Natural killer cell (primary cell): Measurements from ENCODE around the gene CGNL1. TPM values are rescaled to one million over a fixed set of nuclear protein-coding genes. Genes with fewer than 3 reads are reported as not detected.

ENCODE experiments used
- ATAC-seq, 3 donors: fragments of 150-1000 bp in 2 of 3; fragments of 200-7000 bp in 1 of 3; cut with Tn5 transposase; 1 replicate in 1 of 3; 2 replicates in 2 of 3; pipeline ENCODE4 v1.10.0; 2021; ENCODE audit warnings: mild to moderate bottlenecking in 2 of 3, moderate library complexity in 2 of 3
- DNase-seq, 2 donors: peaks; one replicate each; pipeline versions ENCODE4 v3.0.0 to v3.0.0-alpha.2; 2013 to 2021; ENCODE audit warnings: mixed read lengths in 1 of 2
- H3K27ac ChIP-seq: one replicate; pipeline ENCODE4 v1.5.1; 2013; ENCODE audit warnings: mild to moderate bottlenecking, low read length
- H3K27me3 ChIP-seq: one replicate; pipeline ENCODE4 v1.6.1; 2013; ENCODE audit warnings: low read length; ENCODE audit not compliant: control insufficient read depth, insufficient read depth
- H3K36me3 ChIP-seq: one replicate; pipeline ENCODE4 v1.6.1; 2013; ENCODE audit warnings: low read length; ENCODE audit not compliant: control insufficient read depth, insufficient read depth
- H3K4me1 ChIP-seq: one replicate; pipeline ENCODE4 v1.6.1; 2013; ENCODE audit warnings: low read length; ENCODE audit not compliant: control insufficient read depth, insufficient read depth
- H3K4me3 ChIP-seq: one replicate; pipeline ENCODE4 v1.5.1; 2013; ENCODE audit warnings: low read length
- H3K9me3 ChIP-seq: one replicate; pipeline ENCODE4 v1.6.1; 2013; ENCODE audit warnings: low read length; ENCODE audit not compliant: control insufficient read depth, insufficient read depth
- H3K27ac Mint-ChIP-seq, 2 donors: one replicate each; pipeline ENCODE4 v1.8.0; 2022; ENCODE audit warnings: mild to moderate bottlenecking in 2 of 2, mixed read lengths in 2 of 2, moderate library complexity in 1 of 2
- H3K27me3 Mint-ChIP-seq, 2 donors: one replicate each; pipeline ENCODE4 v1.8.0; 2022; ENCODE audit warnings: low read depth in 2 of 2, mixed read lengths in 2 of 2
- H3K36me3 Mint-ChIP-seq: one replicate; pipeline ENCODE4 v1.8.0; 2022; ENCODE audit warnings: mixed read lengths
- H3K4me1 Mint-ChIP-seq, 2 donors: one replicate each; pipeline ENCODE4 v1.8.0; 2022; ENCODE audit warnings: mixed read lengths in 2 of 2
- H3K4me3 Mint-ChIP-seq: one replicate; pipeline ENCODE4 v1.8.0; 2022; ENCODE audit warnings: mild to moderate bottlenecking, moderate library complexity, mixed read lengths
- H3K9me3 Mint-ChIP-seq, 2 donors: one replicate each; pipeline ENCODE4 v1.8.0; 2022; ENCODE audit warnings: mixed read lengths in 2 of 2
- CTCF ChIP-seq: fragments of 200-600 bp; IDR thresholded peaks from one replicate; pipeline ENCODE4 v1.8.0; 2022; ENCODE audit warnings: antibody characterized with exemption
- WGBS: methylation state at CpG from one replicate; pipeline ENCODE4 v1.1.7; 2013; ENCODE audit warnings: missing lambda C conversion rate; ENCODE audit not compliant: insufficient coverage; 5-methylcytosine and 5-hydroxymethylcytosine counted together
- intact Hi-C: fragments of 100-400 bp; cut with micrococcal nuclease; formaldehyde crosslinking; loops from one replicate; pipeline ENCODE4 v1.14.2; 2022
- total RNA-seq, 4 donors: library from RNA; stranded (reverse); fragments of 120-200 nt in 1 of 4; gene quantifications; one replicate each; pipeline versions ENCODE4 v1.2.3 to v1.2.4, GENCODE V29; 2013 to 2022

The CGNL1 gene
- total RNA-seq, 3 donors from 2014 or later (not counting 1 experiment from before 2014, with no cell fraction given) = not detected

GRCh38 chr15:57382969-57383368 lies 6.7 kb downstream of the CGNL1 start:
- no peak for TF ChIP-seq CTCF
- Histone ChIP-seq H3K27me3 (peaks cover 2% of the 10 kb centered on the region), H3K27ac (no peak overlapping the region), H3K9me3 (no peaks in the 10 kb centered on the region), H3K4me1 (no peaks in the 10 kb centered on the region), H3K4me3 (no peak overlapping the region), H3K36me3 (no peaks in the 10 kb centered on the region)
- peaks cover 9 to 15% of the 10 kb centered on the region in 2 donors for H3K27me3 Mint-ChIP-seq
- ATAC-seq (no peak), DNase-seq (no peak)
- no peaks in the 10 kb centered on the region for H3K9me3 Mint-ChIP-seq
- H3K4me1 Mint-ChIP-seq = no peaks in the 10 kb centered on the region
- 90% methylated on average over 1 of the region's 1 CpG for WGBS
- intact Hi-C loops = no loop called here
- no peak overlapping the region for H3K27ac Mint-ChIP-seq
- H3K4me3 Mint-ChIP-seq = no peak overlapping the region
- H3K36me3 Mint-ChIP-seq = no peaks in the 10 kb centered on the region

GRCh38 chr15:57384024-57384423 lies 7.7 kb downstream of the CGNL1 start:
- no peak overlapping the region for H3K4me3 ChIP-seq
- no peaks in the 10 kb centered on the region for H3K9me3 Mint-ChIP-seq
- no peaks in the 10 kb centered on the region for H3K4me1 ChIP-seq
- TF ChIP-seq CTCF = no peak
- no peaks in the 10 kb centered on the region for H3K27me3 ChIP-seq
- DNase-seq (no peak), ATAC-seq (no peak)
- no peaks in the 10 kb centered on the region for H3K4me1 Mint-ChIP-seq
- 93% methylated on average over 2 of the region's 2 CpGs for WGBS
- no peaks in the 10 kb centered on the region for H3K36me3 Mint-ChIP-seq
- H3K27ac ChIP-seq = no peak overlapping the region
- H3K36me3 ChIP-seq = no peaks in the 10 kb centered on the region
- no peak overlapping the region for H3K27ac Mint-ChIP-seq
- peaks cover 5 to 8% of the 10 kb centered on the region in 2 donors for H3K27me3 Mint-ChIP-seq
- no peak overlapping the region for H3K4me3 Mint-ChIP-seq
- intact Hi-C loops = no loop called here
- H3K9me3 ChIP-seq = no peaks in the 10 kb centered on the region

- no peaks in the 10 kb centered on the region for H3K9me3 ChIP-seq
- Mint-ChIP-seq H3K36me3 (no peaks in the 10 kb centered on the region), H3K9me3 (no peaks in the 10 kb centered on the region), H3K4me3 (no peak overlapping the region), H3K4me1 (no peaks in the 10 kb centered on the region), H3K27ac (no peak overlapping the region), H3K27me3 (peaks cover 0 to under 1% of the 10 kb centered on the region in 2 donors)
- no peaks in the 10 kb centered on the region for H3K4me1 ChIP-seq
- H3K36me3 ChIP-seq = no peaks in the 10 kb centered on the region
- DNase-seq (no peak), ATAC-seq (no peak)
- H3K27ac ChIP-seq = no peak overlapping the region
- 84% methylated on average over 2 of the region's 2 CpGs for WGBS
- no peak overlapping the region for H3K4me3 ChIP-seq
- H3K27me3 ChIP-seq = no peaks in the 10 kb centered on the region
- no peak for TF ChIP-seq CTCF
- intact Hi-C loops = no loop called here
Observed at GRCh38 chr15:57384816-57385215, 8.5 kb downstream of the CGNL1 start.

- H3K36me3 ChIP-seq = no peaks in the 10 kb centered on the region
- Mint-ChIP-seq H3K36me3 (no peaks in the 10 kb centered on the region), H3K9me3 (no peaks in the 10 kb centered on the region), H3K4me3 (no peak overlapping the region), H3K27me3 (no peaks in the 10 kb centered on the region), H3K27ac (no peak overlapping the region), H3K4me1 (no peaks in the 10 kb centered on the region)
- no peaks in the 10 kb centered on the region for H3K4me1 ChIP-seq
- H3K27me3 ChIP-seq = no peaks in the 10 kb centered on the region
- DNase-seq (no peak), ATAC-seq (no peak)
- H3K4me3 ChIP-seq = no peak overlapping the region
- intact Hi-C loops = no loop called here
- WGBS = 89% methylated on average over 5 of the region's 7 CpGs
- H3K27ac ChIP-seq = no peak overlapping the region
- H3K9me3 ChIP-seq = no peaks in the 10 kb centered on the region
- TF ChIP-seq CTCF = no peak
Observed at GRCh38 chr15:57385923-57386390, 9.7 kb downstream of the CGNL1 start.
